Right atrium auricular region (tissue), 2 donors: ENCODE results near the gene STIP1. TPM values are rescaled to one million over a fixed set of nuclear protein-coding genes. Genes with fewer than 3 reads are reported as not detected.

ENCODE experiments used
- DNase-seq: peaks from one replicate; pipeline ENCODE4 v3.0.0-alpha.2; 2019; ENCODE audit warnings: low spot score
- H3K27ac ChIP-seq, 2 donors: fragments of 200-600 bp; sonication (generic); 1 replicate in 1 of 2; 2 replicates in 1 of 2; pipeline ENCODE4 v1.5.1; 2016 to 2019
- H3K27me3 ChIP-seq, 2 donors: fragments of 200-600 bp; sonication (generic); one replicate each; pipeline versions ENCODE4 v1.5.1 to v1.6.0; 2017 to 2019
- H3K36me3 ChIP-seq: fragments of 200-600 bp; sonication (generic); one replicate; pipeline ENCODE4 v1.5.1; 2016
- H3K4me1 ChIP-seq, 2 donors: fragments of 200-600 bp; sonication (generic); one replicate each; pipeline versions ENCODE4 v1.5.1 to v1.6.0; 2017 to 2019
- H3K4me3 ChIP-seq, 2 donors: fragments of 200-600 bp; sonication (generic); 1 replicate in 1 of 2; 2 replicates in 1 of 2; pipeline ENCODE4 v1.5.1; 2017 to 2019; ENCODE audit warnings: mild to moderate bottlenecking in 1 of 2, moderate library complexity in 1 of 2
- H3K9me3 ChIP-seq, 2 donors: fragments of 200-600 bp; sonication (generic); one replicate each; pipeline ENCODE4 v1.5.1; 2019
- total RNA-seq, 2 donors: library from RNA; depleted of rRNA; stranded (reverse); fragments of >200 nt; gene quantifications; one replicate each; pipeline ENCODE4 v1.1.0, GENCODE V29; 2016
- TF ChIP-seq, protein P1 (sequence below), 2 donors: fragments of 200-600 bp; sonication (generic); IDR thresholded peaks; one replicate each; pipeline ENCODE4 v1.5.1; 2019; ENCODE audit warnings: antibody characterized with exemption in 2 of 2

The STIP1 gene
- total RNA-seq, 2 donors from 2014 or later, result 88.9 to 114 TPM

DNA sequence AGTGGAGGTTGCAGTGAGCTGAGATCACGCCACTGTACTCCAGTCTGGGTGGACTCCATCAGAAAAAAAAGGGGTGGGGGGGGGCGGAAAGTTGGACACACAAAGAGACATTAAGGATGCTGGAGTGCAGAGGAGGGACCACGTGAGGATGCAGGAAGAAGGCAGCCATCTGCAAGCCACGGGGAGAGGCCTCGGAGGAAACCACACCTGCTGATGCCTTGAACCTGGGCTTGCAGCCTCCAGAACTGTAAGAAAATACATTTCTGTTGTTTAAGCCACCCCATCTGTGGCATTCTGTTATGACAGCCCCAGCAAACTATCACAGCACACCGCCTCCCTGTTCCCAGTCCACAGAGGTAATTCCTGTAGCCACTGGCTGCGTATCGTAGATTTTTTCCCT, 9.2 kb upstream of the STIP1 start:
- TF ChIP-seq, protein P1, sequence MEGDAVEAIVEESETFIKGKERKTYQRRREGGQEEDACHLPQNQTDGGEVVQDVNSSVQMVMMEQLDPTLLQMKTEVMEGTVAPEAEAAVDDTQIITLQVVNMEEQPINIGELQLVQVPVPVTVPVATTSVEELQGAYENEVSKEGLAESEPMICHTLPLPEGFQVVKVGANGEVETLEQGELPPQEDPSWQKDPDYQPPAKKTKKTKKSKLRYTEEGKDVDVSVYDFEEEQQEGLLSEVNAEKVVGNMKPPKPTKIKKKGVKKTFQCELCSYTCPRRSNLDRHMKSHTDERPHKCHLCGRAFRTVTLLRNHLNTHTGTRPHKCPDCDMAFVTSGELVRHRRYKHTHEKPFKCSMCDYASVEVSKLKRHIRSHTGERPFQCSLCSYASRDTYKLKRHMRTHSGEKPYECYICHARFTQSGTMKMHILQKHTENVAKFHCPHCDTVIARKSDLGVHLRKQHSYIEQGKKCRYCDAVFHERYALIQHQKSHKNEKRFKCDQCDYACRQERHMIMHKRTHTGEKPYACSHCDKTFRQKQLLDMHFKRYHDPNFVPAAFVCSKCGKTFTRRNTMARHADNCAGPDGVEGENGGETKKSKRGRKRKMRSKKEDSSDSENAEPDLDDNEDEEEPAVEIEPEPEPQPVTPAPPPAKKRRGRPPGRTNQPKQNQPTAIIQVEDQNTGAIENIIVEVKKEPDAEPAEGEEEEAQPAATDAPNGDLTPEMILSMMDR (IDR thresholded peaks at IDR 0.05), result no peak
- no peak overlapping the region for H3K4me3 ChIP-seq
- H3K9me3 ChIP-seq, result no peaks in the 10 kb centered on the region
- H3K27ac ChIP-seq, result no peak overlapping the region
- H3K4me1 ChIP-seq, result peaks cover 0 to 14% of the 10 kb centered on the region in 2 donors
- no peaks in the 10 kb centered on the region for H3K27me3 ChIP-seq
- no peak for DNase-seq
- H3K36me3 ChIP-seq, result no peaks in the 10 kb centered on the region

DNA sequence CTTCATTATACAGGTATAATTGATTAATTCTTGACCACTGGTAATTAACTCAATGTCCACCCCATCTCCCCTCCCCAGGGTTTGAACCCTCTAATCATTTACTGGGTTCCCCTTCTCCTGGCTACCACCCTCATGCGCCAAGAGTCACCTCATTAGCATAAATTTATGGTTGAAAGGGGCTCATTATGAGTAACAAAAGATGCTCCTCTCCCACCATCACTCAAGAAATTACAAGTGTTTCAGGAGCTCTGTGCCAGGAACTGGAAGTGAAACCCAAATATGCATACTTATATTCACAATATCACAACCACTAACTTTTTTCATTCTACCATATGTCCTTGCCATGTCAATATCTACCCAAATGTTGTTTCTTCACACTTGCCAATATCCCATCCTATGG, 7.8 kb upstream of the STIP1 start:
- Histone ChIP-seq H3K9me3 (no peaks in the 10 kb centered on the region), H3K27me3 (no peaks in the 10 kb centered on the region), H3K4me1 (peaks cover 0 to 26% of the 10 kb centered on the region in 2 donors), H3K27ac (no peak overlapping the region), H3K4me3 (no peak overlapping the region), H3K36me3 (no peaks in the 10 kb centered on the region)
- DNase-seq, result no peak
- TF ChIP-seq, protein P1 (IDR thresholded peaks at IDR 0.05), result no peak

DNA sequence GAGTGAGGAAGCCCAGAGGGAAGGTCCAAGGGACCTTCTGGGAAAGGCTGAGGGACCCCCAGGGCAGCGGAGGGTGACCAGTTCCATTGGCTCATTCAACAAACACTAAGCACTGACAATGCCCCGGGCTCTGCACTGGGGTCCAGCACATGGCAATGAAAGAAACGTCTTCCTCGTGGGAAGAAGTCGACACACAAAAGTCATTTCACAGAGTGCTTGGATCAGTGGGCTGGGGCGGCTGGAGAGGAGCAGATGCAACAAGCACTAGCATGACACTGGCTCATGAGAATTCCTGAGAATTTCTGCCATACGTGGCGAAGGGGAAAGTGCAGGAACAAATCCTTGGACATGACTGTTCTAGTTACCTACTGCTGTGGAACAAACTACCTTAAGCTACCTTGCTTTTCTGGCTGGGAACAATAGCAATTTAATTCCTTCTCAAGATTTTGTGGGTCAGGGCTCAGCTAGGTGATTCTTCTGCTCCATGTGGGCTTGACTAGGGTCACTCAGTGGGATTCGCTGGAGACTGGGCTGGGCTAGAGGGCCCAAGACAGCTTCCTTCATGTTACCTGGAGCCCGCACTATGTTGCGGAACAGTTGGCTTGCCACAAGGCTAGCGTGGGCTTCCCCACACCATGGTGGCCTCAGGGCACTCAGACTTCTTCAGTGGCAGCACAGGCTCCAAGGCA, 6.9 kb upstream of the STIP1 start:
- Histone ChIP-seq H3K4me1 (peaks cover 0 to 35% of the 10 kb centered on the region in 2 donors), H3K9me3 (no peaks in the 10 kb centered on the region), H3K4me3 (no peak overlapping the region), H3K36me3 (no peaks in the 10 kb centered on the region), H3K27ac (no peak overlapping the region), H3K27me3 (no peaks in the 10 kb centered on the region)
- DNase-seq, result no peak
- TF ChIP-seq, protein P1 (IDR thresholded peaks at IDR 0.05), result no peak

DNA sequence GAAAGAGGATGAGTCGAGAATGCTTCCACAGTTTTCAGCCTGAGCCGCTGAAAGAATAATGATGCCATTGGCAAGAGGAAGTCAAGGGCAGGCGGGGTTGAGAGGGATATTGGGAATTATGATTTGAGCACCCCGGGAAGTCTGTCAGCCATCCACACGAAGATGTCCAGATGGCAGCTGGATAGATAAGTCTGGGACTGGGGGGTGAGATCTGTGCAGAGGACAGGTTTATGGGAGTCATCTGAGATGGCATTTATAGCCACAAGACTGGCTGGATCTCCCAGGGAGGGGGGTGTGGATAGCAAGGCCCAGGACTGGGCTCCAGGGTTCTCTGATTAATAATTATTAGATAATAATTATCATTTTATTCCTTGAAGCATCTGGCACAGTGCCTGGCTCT, 5.1 kb upstream of the STIP1 start:
- no peaks in the 10 kb centered on the region for H3K36me3 ChIP-seq
- peak overlapping the region; percentile 86 to 87 for H3K27ac ChIP-seq
- no peaks in the 10 kb centered on the region for H3K9me3 ChIP-seq
- peak overlapping the region in 1 of 2 donors; percentile 22 for H3K4me3 ChIP-seq
- H3K4me1 ChIP-seq, result peaks cover 0 to 47% of the 10 kb centered on the region in 2 donors
- TF ChIP-seq, protein P1 (IDR thresholded peaks at IDR 0.05), result no peak
- DNase-seq, result no peak
- H3K27me3 ChIP-seq, result no peaks in the 10 kb centered on the region

DNA sequence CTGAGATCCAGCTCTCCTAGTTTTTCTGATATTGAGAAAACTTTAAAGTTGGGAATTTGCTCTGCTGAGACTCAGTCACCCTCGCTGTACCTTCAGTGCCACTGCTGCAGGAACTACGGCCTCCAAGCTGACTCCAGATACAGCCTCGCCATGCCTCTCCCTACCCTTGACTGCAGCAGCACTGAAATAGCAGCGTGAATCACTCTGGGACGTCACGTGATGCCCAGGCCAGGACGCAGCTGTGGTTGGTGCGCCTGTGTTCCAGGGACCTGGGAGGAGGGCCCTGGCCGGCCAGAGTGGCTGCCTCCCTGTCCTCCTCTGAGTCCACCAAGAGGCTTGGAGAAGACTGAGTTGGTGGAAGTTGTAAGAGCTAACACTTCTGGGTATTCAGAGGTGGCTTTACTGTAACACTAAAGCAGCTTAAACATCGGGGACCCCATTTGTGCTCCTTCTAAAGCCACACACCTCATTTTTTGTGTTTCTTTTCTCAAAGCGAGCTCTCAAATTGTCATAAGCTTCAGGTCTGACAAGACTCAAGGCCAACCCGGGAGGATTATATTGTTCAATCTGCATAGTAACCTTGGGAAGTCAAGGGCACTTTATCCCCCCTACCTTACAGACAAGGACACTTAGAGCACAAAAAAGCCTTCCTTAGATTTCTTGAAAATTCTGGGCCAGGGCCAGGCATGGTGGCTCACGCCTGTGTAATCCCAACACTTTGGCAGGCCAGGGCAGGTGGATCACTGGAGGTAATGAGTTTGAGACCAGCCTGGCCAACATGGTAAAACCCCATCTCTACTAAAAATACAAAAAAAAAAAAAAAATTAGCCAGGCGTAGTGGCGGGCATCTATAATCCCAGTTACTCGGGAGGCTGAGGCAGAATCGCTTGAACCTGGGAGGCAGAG, 4.2 kb upstream of the STIP1 start:
- H3K4me3 ChIP-seq, result peak overlapping the region in 1 of 2 donors; percentile 22
- peaks cover 0 to 47% of the 10 kb centered on the region in 2 donors for H3K4me1 ChIP-seq
- no peaks in the 10 kb centered on the region for H3K36me3 ChIP-seq
- TF ChIP-seq, protein P1 (IDR thresholded peaks at IDR 0.05), result no peak
- peak overlapping the region; percentile 86 to 87 for H3K27ac ChIP-seq
- peak; percentile 98 for DNase-seq
- H3K27me3 ChIP-seq, result no peaks in the 10 kb centered on the region
- no peaks in the 10 kb centered on the region for H3K9me3 ChIP-seq
